LNCAP (cell line): ENCODE results near the gene HEMGN.

ENCODE experiments used
- TF ChIP-seq, protein P1 (sequence below): fragments of 450-650 bp; IDR thresholded peaks from 2 replicates; pipeline ENCODE4 v1.5.1; 2017; ENCODE audit warnings: mild to moderate bottlenecking

The HEMGN gene

GRCh38 chr9:97959585-97959984 is 21.6 kb upstream of the HEMGN start:
- TF ChIP-seq, protein P1, sequence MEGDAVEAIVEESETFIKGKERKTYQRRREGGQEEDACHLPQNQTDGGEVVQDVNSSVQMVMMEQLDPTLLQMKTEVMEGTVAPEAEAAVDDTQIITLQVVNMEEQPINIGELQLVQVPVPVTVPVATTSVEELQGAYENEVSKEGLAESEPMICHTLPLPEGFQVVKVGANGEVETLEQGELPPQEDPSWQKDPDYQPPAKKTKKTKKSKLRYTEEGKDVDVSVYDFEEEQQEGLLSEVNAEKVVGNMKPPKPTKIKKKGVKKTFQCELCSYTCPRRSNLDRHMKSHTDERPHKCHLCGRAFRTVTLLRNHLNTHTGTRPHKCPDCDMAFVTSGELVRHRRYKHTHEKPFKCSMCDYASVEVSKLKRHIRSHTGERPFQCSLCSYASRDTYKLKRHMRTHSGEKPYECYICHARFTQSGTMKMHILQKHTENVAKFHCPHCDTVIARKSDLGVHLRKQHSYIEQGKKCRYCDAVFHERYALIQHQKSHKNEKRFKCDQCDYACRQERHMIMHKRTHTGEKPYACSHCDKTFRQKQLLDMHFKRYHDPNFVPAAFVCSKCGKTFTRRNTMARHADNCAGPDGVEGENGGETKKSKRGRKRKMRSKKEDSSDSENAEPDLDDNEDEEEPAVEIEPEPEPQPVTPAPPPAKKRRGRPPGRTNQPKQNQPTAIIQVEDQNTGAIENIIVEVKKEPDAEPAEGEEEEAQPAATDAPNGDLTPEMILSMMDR, result no peak

GRCh38 chr9:97958812-97959511 is 21.0 kb upstream of the HEMGN start:
- TF ChIP-seq, protein P1, result no peak

GRCh38 chr9:97956331-97956730 is 18.4 kb upstream of the HEMGN start:
- TF ChIP-seq, protein P1, result no peak

GRCh38 chr9:97954550-97954989 is 16.6 kb upstream of the HEMGN start:
- TF ChIP-seq, protein P1, result peak; percentile 73

DNA sequence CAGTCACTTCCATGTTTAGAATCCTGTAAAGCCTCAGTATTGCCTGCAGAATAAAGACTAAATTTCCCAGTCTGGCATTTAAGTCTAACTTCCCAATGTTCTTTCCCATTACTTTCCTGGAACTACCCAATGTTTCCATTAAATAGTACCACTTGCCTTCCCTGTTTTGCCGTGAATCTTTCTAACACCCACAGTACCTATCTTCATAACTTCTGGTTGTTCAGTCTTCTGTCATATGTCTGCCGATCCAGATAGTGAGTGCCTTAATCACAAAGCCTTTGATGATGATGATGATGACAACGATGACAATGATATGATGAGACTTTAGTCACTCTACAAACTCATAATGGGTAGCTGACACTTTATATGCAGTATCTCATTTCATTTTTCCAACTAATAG is 6.6 kb upstream of the HEMGN start:
- TF ChIP-seq, protein P1, result no peak

GRCh38 chr9:97943308-97943855 is 5.4 kb upstream of the HEMGN start:
- TF ChIP-seq, protein P1, result no peak

DNA sequence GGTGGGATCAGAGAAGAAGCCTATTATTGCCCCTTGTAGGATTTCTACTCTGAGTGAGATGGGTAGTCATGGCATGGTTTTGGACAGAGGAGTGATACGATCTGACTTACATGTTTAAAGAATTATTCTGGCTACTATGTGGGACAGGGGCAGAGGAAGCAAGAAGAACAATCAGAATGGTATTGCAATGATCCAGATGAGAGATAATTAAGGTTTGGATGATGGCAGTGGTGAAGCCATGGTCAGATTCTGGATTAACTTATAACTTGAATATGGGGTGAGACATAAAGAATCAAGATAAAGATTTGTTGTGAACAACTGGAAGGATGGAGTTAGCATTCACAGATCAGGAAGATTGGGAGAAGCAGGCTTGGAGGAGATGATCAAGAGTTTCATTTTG is 3.4 kb upstream of the HEMGN start:
- TF ChIP-seq, protein P1, result no peak
